B cell (primary cell): ENCODE measurements around the gene LDB1.

Experiments
- EZH2 ChIP-seq: IDR thresholded peaks from 2 replicates; pipeline ENCODE4 v1.6.1; 2012; ENCODE audit warnings: borderline replicate concordance, low read depth, mild to moderate bottlenecking, moderate library complexity, low read length; ENCODE audit not compliant: insufficient read depth, poor library complexity, severe bottlenecking
- TF ChIP-seq, protein P1 (sequence below): fragments of 200-600 bp; IDR thresholded peaks from one replicate; pipeline ENCODE4 v1.8.0; 2022; ENCODE audit warnings: antibody characterized with exemption, mild to moderate bottlenecking

GRCh38 chr10:102115775-102116174 lies 4.4 kb downstream of the LDB1 start:
- TF ChIP-seq, protein P1, sequence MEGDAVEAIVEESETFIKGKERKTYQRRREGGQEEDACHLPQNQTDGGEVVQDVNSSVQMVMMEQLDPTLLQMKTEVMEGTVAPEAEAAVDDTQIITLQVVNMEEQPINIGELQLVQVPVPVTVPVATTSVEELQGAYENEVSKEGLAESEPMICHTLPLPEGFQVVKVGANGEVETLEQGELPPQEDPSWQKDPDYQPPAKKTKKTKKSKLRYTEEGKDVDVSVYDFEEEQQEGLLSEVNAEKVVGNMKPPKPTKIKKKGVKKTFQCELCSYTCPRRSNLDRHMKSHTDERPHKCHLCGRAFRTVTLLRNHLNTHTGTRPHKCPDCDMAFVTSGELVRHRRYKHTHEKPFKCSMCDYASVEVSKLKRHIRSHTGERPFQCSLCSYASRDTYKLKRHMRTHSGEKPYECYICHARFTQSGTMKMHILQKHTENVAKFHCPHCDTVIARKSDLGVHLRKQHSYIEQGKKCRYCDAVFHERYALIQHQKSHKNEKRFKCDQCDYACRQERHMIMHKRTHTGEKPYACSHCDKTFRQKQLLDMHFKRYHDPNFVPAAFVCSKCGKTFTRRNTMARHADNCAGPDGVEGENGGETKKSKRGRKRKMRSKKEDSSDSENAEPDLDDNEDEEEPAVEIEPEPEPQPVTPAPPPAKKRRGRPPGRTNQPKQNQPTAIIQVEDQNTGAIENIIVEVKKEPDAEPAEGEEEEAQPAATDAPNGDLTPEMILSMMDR = no peak
- TF ChIP-seq EZH2 = no peak
